ENCODE data around the gene SLC6A16. TPM values are rescaled to one million over a fixed set of nuclear protein-coding genes. Genes with fewer than 3 reads are reported as not detected.

Gene SLC6A16
- total and polyA plus RNA-seq, 10 donors = 2.1 to 6.9 (median 3.9) TPM

GRCh38 chr19:49343123-49343522, 18.1 kb upstream of the SLC6A16 start:
- H3K27ac ChIP-seq = peak overlapping the region in 1 of 8 donors; percentile 89
- H3K4me1 ChIP-seq = peaks cover 16 to 54% (median 35%) of the 10 kb centered on the region in 6 donors
- no peaks in the 10 kb centered on the region for H3K27me3 ChIP-seq (replicated peaks in 1 of 7)
- 81 to 92% (median 84%) methylated on average over 5 to 7 of the region's 7 CpGs for WGBS, 5 donors
- TF ChIP-seq POLR2AphosphoS5 (IDR thresholded peaks at IDR 0.05) (peak in 2 of 3 donors; percentile 25 to 60), POLR2A (IDR thresholded peaks at IDR 0.05) (no peak)
- TF ChIP-seq, protein P1, sequence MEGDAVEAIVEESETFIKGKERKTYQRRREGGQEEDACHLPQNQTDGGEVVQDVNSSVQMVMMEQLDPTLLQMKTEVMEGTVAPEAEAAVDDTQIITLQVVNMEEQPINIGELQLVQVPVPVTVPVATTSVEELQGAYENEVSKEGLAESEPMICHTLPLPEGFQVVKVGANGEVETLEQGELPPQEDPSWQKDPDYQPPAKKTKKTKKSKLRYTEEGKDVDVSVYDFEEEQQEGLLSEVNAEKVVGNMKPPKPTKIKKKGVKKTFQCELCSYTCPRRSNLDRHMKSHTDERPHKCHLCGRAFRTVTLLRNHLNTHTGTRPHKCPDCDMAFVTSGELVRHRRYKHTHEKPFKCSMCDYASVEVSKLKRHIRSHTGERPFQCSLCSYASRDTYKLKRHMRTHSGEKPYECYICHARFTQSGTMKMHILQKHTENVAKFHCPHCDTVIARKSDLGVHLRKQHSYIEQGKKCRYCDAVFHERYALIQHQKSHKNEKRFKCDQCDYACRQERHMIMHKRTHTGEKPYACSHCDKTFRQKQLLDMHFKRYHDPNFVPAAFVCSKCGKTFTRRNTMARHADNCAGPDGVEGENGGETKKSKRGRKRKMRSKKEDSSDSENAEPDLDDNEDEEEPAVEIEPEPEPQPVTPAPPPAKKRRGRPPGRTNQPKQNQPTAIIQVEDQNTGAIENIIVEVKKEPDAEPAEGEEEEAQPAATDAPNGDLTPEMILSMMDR (IDR thresholded peaks at IDR 0.05 in 8 of 11, conservative IDR thresholded peaks at IDR 0.05 in 3 of 11) = no peak
- peak; percentile 62 for DNase-seq
- H3K36me3 ChIP-seq = peaks cover 0 to 99% (median 51%) of the 10 kb centered on the region in 6 donors
- no peaks in the 10 kb centered on the region for H3K9me3 ChIP-seq
- intact Hi-C loops (cut with DNase I; ENCODE audit: low total_unique reads) = no loop called here
- no peak overlapping the region for H3K4me3 ChIP-seq

- peak; percentile 75 for DNase-seq
- Histone ChIP-seq H3K27me3 (replicated peaks in 1 of 7) (no peaks in the 10 kb centered on the region), H3K9me3 (no peaks in the 10 kb centered on the region), H3K36me3 (peaks cover 0 to 99% (median 52%) of the 10 kb centered on the region in 6 donors), H3K27ac (peak overlapping the region in 1 of 8 donors; percentile 89), H3K4me1 (peaks cover 16 to 57% (median 43%) of the 10 kb centered on the region in 6 donors), H3K4me3 (no peak overlapping the region)
- intact Hi-C loops (cut with DNase I; ENCODE audit: low total_unique reads) = no loop called here
- 88 to 93% (median 91%) methylated on average over 11 of the region's 11 CpGs for WGBS, 5 donors
- peak; percentile 64 to 80 (median 68) for TF ChIP-seq POLR2AphosphoS5 (IDR thresholded peaks at IDR 0.05)
- no peak for TF ChIP-seq POLR2A (IDR thresholded peaks at IDR 0.05)
Observed at GRCh38 chr19:49342291-49342721, 17.3 kb upstream of the SLC6A16 start.

DNA sequence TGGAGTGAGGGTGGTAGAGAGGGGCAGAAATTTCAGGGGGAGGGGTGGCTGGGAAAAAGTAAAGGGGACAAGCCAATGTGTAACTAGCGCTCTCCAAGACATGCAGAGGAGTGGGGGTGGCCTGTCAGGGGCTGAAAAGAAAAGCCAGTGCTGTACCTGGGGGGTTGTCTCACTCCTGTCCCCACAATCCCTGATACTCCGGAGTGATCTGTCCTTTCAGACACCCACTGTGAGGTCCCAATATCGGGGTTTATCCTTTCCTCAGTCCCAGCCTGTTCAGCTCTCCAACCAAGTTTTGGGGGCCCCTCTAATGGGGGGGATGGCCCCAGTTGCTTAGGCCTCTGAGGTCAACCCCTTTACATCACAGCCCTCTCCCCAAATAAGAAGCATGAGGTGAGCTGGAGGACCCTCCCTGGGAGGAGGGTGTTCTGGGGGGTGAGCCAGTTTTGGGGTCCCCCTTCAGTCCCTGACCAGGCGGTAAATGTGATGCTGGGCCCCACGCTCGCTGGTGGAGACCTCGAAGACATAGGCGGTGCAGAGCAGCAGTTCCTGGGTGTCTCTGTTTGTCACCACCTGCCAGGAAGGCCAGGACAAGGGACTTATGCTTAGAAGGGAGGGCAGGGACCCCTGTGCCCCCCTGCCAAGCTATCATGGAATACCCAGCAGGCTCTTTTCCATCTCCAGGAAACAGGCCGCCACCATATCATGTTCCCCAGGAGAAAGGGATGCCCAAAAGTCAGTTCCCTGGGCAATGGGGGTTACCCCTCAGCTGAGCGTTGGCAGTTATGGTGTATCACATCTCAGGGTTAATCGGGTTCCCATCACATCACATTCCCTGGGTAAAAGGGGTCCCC, 16.1 kb upstream of the SLC6A16 start:
- no peaks in the 10 kb centered on the region for H3K27me3 ChIP-seq (replicated peaks in 1 of 7)
- no peaks in the 10 kb centered on the region for H3K9me3 ChIP-seq
- H3K27ac ChIP-seq = peak overlapping the region; percentile 35 to 89 (median 76)
- H3K36me3 ChIP-seq = peaks cover 0 to 95% (median 45%) of the 10 kb centered on the region in 6 donors
- intact Hi-C loops (cut with DNase I; ENCODE audit: low total_unique reads) = no loop called here
- peaks cover 16 to 69% (median 55%) of the 10 kb centered on the region in 6 donors for H3K4me1 ChIP-seq
- H3K4me3 ChIP-seq = peak overlapping the region in 2 of 8 donors; percentile 36 to 77
- WGBS, 5 donors = 85 to 95% (median 91%) methylated on average over 10 to 11 of the region's 11 CpGs
- peak; percentile 78 for DNase-seq
- TF ChIP-seq, protein P1 (IDR thresholded peaks at IDR 0.05 in 8 of 11, conservative IDR thresholded peaks at IDR 0.05 in 3 of 11) = no peak
- peak; percentile 41 to 63 (median 60) for TF ChIP-seq POLR2AphosphoS5 (IDR thresholded peaks at IDR 0.05)

DNA sequence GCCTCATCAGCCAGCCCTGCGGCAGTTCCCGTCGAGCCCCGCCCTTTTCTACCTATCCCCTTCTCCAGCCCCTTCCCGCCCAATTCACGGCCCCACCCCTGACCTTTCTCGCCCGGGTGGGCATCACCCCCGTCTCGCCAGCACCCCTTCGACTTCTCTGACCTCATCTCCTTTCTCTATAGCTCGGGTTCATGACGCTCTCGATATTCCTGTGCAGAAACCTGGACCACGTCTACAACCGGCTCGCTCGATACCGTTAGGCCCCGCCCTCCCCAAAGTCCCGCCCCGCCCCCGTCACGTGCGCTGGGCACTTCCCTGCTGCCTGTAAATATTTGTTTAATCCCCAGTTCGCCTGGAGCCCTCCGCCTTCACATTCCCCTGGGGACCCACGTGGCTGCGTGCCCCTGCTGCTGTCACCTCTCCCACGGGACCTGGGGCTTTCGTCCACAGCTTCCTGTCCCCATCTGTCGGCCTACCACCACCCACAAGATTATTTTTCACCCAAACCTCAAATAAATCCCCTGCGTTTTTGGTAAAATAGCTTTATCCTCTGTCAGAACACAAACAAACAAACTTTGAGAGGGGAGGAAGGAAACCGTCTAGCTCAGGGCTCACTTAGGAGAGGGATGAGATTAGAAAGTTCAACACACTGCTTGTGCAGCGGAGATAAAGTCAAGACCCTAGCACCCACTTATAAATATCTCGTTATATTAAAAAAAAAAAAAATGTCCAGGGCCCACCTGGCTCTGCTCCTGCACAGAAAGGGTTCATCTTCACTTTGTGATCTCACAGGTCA, 15.3 kb upstream of the SLC6A16 start:
- Histone ChIP-seq H3K27me3 (replicated peaks in 1 of 7) (no peaks in the 10 kb centered on the region), H3K4me1 (peaks cover 16 to 74% (median 59%) of the 10 kb centered on the region in 6 donors), H3K4me3 (peak overlapping the region in 7 of 8 donors; percentile 22 to 79 (median 36)), H3K36me3 (peaks cover 0 to 88% (median 44%) of the 10 kb centered on the region in 6 donors), H3K9me3 (no peaks in the 10 kb centered on the region), H3K27ac (peak overlapping the region; percentile 42 to 89 (median 76))
- TF ChIP-seq POLR2AphosphoS5 (IDR thresholded peaks at IDR 0.05) (peak; percentile 87 to 93 (median 90)), POLR2A (IDR thresholded peaks at IDR 0.05) (no peak)
- TF ChIP-seq, protein P1 (IDR thresholded peaks at IDR 0.05 in 8 of 11, conservative IDR thresholded peaks at IDR 0.05 in 3 of 11) = no peak
- peak; percentile 95 for DNase-seq
- WGBS, 5 donors = 26 to 37% (median 33%) methylated on average over 36 of the region's 36 CpGs
- intact Hi-C loops (cut with DNase I; ENCODE audit: low total_unique reads) = no loop called here

Data from spleen (tissue), 11 donors.